ENCODE results near the gene RUSF1. TPM values are rescaled to one million over a fixed set of nuclear protein-coding genes. Genes with fewer than 3 reads are reported as not detected.

RUSF1 gene
- total RNA-seq, 1 donor from 2014 or later: 54.9 TPM

- intact Hi-C loops (cut with DNase I): no loop called here
- DNase-seq (no peak), ATAC-seq (no peak)
- Histone ChIP-seq H3K4me3 (no peak overlapping the region), H3K4me1 (peaks cover 15% of the 10 kb centered on the region), H3K27ac (no peak overlapping the region), H3K27me3 (ENCODE audit: low read depth) (no peaks in the 10 kb centered on the region), H3K36me3 (peaks cover 40% of the 10 kb centered on the region), H3K9me3 (no peaks in the 10 kb centered on the region)
- TF ChIP-seq CTCF (IDR thresholded peaks at IDR 0.05): no peak
These were observed 40.3 kb downstream of the RUSF1 start for GRCh38 chr16:31467858-31468257.

- H3K4me3 ChIP-seq: no peak overlapping the region
- no peaks in the 10 kb centered on the region for H3K27me3 ChIP-seq (ENCODE audit: low read depth)
- peaks cover 46% of the 10 kb centered on the region for H3K36me3 ChIP-seq
- no peak overlapping the region for H3K27ac ChIP-seq
- intact Hi-C loops (cut with DNase I): no loop called here
- ATAC-seq (no peak), DNase-seq (no peak)
- H3K9me3 ChIP-seq: no peaks in the 10 kb centered on the region
- H3K4me1 ChIP-seq: peaks cover 12% of the 10 kb centered on the region
- TF ChIP-seq CTCF (IDR thresholded peaks at IDR 0.05): no peak
These were observed 40.9 kb downstream of the RUSF1 start for GRCh38 chr16:31467151-31467773.

- H3K36me3 ChIP-seq: peaks cover 54% of the 10 kb centered on the region
- DNase-seq: no peak
These were observed 41.8 kb downstream of the RUSF1 start for GRCh38 chr16:31466381-31466841.

GRCh38 chr16:31465788-31466370, 42.3 kb downstream of the RUSF1 start:
- ATAC-seq (no peak), DNase-seq (no peak)
- Histone ChIP-seq H3K4me1 (peaks cover 8% of the 10 kb centered on the region), H3K27ac (no peak overlapping the region), H3K36me3 (peaks cover 54% of the 10 kb centered on the region), H3K27me3 (ENCODE audit: low read depth) (no peaks in the 10 kb centered on the region), H3K4me3 (no peak overlapping the region), H3K9me3 (no peaks in the 10 kb centered on the region)
- no peak for TF ChIP-seq CTCF (IDR thresholded peaks at IDR 0.05)
- intact Hi-C loops (cut with DNase I): no loop called here

More at GRCh38 chr16:31466381-31466841, 41.8 kb downstream of the RUSF1 start:
- H3K4me1 ChIP-seq: peaks cover 10% of the 10 kb centered on the region
- no peak for TF ChIP-seq CTCF (IDR thresholded peaks at IDR 0.05)
- no peak overlapping the region for H3K27ac ChIP-seq
- ATAC-seq: no peak
- H3K9me3 ChIP-seq: no peaks in the 10 kb centered on the region
- H3K27me3 ChIP-seq (ENCODE audit: low read depth): no peaks in the 10 kb centered on the region
- intact Hi-C loops (cut with DNase I): no loop called here
- H3K4me3 ChIP-seq: no peak overlapping the region

- intact Hi-C loops (cut with DNase I): no loop called here
- no peak overlapping the region for H3K4me3 ChIP-seq
- TF ChIP-seq CTCF (IDR thresholded peaks at IDR 0.05): no peak
- peaks cover 13% of the 10 kb centered on the region for H3K4me1 ChIP-seq
- ATAC-seq (no peak), DNase-seq (peak; percentile 30)
- no peaks in the 10 kb centered on the region for H3K9me3 ChIP-seq
- H3K36me3 ChIP-seq: peaks cover 54% of the 10 kb centered on the region
- H3K27ac ChIP-seq: no peak overlapping the region
- no peaks in the 10 kb centered on the region for H3K27me3 ChIP-seq (ENCODE audit: low read depth)
These were observed 43.4 kb downstream of the RUSF1 start for GRCh38 chr16:31464781-31465260.

Measured in lower lobe of right lung (tissue), 2 donors.